NCI-H2171 treated with DMSO at 0.1 percent for 48 hours (cell line): ENCODE measurements around the gene ACO2.
A peak's percentile ranks its signal among the peaks of the same experiment; 100 is the strongest.
"Not testable (repeated sequence)": the region's sequence is repeated elsewhere in the genome, so short reads cannot be mapped to it uniquely, and the experiment has no call there.

Experiments
- DNase-seq: peaks from one replicate; lab custom pipeline; 2025; lab: John Stamatoyannopoulos, UW

ACO2 gene

DNA sequence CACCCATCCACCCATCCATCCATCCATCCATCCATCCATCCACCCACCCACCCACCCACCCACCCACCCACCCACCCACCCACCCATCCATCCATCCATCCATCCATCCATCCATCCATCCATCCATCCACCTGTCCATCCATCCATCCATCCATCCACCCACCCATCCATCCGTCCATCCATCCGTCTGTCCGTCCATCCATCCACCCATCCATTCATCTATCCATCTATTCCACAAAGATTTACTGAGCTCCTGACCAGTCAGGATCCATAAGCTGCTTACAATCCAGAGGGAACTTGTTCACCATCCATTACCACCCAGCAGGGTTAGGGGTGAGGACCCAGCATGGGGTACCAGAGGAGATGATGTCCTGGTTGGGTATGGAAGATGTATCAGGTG is 103.4 kb downstream of the ACO2 start:
- not testable (repeated sequence) for DNase-seq

DNA sequence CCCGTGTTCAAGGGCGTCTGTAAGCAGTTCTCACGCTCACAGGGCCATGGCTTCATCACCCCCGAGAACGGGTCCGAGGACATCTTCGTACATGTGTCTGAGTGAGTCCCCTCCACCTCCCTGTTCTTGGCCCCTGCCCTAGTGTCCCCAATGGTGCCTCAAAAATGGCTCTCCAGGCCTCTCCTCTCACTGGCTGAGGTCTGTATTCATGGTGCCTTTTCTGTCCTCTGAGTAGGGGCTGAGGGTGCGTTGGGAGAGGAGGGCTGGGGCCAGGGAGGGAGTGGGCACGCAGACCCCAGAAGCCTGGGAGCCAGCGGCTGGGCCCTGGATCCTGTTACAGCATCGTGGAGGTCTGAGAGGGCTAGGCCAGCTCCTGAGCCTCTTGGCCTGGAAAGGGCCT is 104.8 kb downstream of the ACO2 start:
- DNase-seq: no peak

DNA sequence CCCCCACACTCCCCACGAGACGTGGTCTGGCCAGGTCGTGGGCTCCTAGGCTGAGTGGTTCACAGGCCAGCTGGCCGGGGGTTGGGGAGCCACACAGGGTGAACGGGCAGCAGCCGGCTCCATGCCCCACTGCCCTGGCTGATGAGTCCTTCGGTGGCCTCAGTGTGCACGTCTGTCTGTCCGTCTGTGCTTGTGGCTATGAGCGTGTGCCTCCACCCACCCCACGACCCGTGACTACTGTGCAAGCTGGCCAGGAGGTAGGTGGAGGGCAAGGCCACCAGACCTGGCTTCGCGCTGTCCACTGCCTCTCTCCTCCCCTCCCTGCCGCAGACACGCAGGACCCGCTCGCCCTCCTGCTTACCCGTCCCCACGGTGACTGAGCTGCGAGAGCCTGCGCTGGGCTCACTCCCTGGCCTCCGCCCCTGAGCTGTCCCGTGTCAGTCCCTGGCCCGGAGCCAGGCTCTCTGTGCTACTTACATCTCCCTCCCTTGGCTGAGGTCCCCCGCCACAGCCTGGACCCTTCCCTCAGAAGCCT is 106.0 kb downstream of the ACO2 start:
- DNase-seq: no peak

DNA sequence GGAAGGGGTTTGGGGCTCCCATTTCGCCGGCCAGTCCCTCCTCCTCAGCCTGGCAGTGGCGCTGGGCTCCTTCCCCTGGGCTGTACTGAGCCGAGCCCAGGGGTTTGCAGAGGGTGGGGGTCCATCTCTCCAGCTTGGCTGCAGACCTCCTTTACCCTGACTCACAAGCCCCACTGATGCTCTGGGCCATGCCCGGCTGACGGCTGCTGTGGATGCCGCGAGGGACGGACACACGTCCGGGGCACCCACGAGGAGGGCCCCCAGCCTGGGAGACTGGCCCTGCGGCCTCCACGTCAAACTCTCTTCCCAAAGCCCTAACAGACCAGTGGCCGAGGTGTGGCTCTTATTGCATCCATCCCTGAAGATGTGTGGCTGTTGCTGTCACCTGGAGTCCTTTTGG is 106.6 kb downstream of the ACO2 start:
- no peak for DNase-seq

DNA sequence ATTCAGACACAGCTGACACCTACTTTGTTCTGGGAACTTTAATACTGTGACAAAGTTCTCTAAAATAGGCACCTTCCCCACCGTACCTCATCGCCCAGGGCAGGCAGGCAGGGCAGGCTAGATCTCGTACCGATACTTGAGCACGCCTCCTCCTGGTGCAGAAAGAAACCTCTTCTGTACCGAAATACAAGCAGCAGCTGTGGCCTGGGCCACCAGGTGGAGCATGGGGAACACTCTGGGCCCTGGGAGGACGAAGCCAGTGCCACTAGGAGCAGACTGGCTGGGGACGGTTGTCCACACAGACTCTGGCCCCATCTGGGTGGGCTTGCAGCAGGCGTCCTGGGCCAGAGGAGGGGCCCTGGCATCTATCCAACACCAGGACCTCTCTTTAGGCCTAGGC is 108.0 kb downstream of the ACO2 start:
- peak; percentile 48 for DNase-seq

DNA sequence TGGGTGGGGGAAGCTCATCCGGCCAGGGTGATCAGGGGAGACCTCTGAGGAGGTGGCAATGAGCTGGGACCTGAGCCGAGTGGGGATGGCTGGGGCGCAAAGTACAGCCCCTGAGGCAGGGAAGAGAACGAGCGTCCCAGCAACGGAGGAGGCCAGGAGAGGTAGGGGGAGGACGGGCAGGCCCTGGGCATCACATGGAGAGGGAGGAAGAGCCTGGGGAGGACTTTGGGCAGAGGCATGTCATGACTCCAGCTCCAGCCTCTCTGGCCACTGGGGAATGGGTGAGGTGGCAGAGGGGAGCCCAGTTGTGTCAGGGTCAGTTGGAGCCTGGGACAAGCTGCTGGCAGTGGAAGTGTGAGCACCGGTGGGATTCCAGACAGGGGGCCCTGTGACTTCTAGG is 109.2 kb downstream of the ACO2 start:
- DNase-seq: no peak
